Activated B cell treated with CpG ODN at 0.5 μM for 24 hours (primary cell): ENCODE results near the gene PHC1. TPM values are rescaled to one million over a fixed set of nuclear protein-coding genes. Genes with fewer than 3 reads are reported as not detected.

Experiments
- ATAC-seq: fragments of 200-7000 bp; cut with Tn5 transposase; one replicate; pipeline ENCODE4 v1.10.0; 2021; ENCODE audit warnings: low read depth, mild to moderate bottlenecking, moderate library complexity
- CTCF ChIA-PET: fragments of 350-600 bp; sonication (Branson Sonifier 250); formaldehyde crosslinking; loops from one replicate; lab custom pipeline; 2021; ENCODE audit warnings: antibody characterized with exemption; lab: Charles Lee
- POLR2A ChIA-PET: fragments of 350-600 bp; sonication (Branson Sonifier 250); formaldehyde crosslinking; loops from one replicate; lab custom pipeline; 2021; ENCODE audit warnings: antibody characterized with exemption; lab: Charles Lee
- DNase-seq: peaks from one replicate; pipeline ENCODE4 v3.0.0; 2022
- H3K27ac Mint-ChIP-seq: one replicate; pipeline ENCODE4 v1.8.0; 2020; ENCODE audit warnings: mixed read lengths
- H3K27me3 Mint-ChIP-seq: one replicate; pipeline ENCODE4 v1.8.0; 2021; ENCODE audit warnings: mixed read lengths
- H3K36me3 Mint-ChIP-seq: one replicate; pipeline ENCODE4 v1.8.0; 2021; ENCODE audit warnings: low read depth, mixed read lengths
- H3K4me1 Mint-ChIP-seq: one replicate; pipeline ENCODE4 v1.8.0; 2021; ENCODE audit warnings: mixed read lengths
- H3K4me3 Mint-ChIP-seq: one replicate; pipeline ENCODE4 v1.8.0; 2020; ENCODE audit warnings: mild to moderate bottlenecking, mixed read lengths
- H3K9me3 Mint-ChIP-seq: one replicate; pipeline ENCODE4 v1.8.0; 2020; ENCODE audit warnings: mixed read lengths
- intact Hi-C: fragments of 100-400 bp; cut with micrococcal nuclease; formaldehyde crosslinking; loops from one replicate; pipeline ENCODE4 v1.15.1; 2024
- total RNA-seq: library from RNA; stranded (reverse); gene quantifications from 2 replicates; pipeline ENCODE4 v1.2.3, GENCODE V29; 2022
- TF ChIP-seq, protein P1 (sequence below): fragments of 200-600 bp; IDR thresholded peaks from one replicate; pipeline ENCODE4 v1.8.0; 2022; ENCODE audit warnings: antibody characterized with exemption, mild to moderate bottlenecking

Gene PHC1
- total RNA-seq, 1 donor from 2014 or later, result 45.8 TPM

DNA sequence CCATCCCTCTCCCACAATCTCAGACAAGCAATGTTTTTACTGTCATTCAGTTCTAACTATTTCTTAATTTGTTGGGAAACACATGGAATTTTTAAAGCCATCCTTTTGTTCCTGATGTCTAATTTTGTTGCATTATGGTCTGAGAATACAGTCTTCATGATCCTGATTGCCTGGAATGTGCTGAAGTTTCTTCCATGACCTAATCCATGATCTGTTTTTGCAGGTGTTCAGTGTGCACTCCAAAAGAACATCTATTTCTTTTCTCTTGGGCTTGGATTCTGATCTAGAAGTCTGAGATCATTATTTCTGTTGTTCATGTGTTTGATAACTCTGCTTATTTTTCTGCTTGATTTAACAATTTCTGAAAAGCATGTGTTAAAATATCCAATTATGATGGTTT, 43.2 kb upstream of the PHC1 start:
- ChIA-PET POLR2A (no interaction called here), CTCF (no interaction called here)
- DNase-seq (no peak), ATAC-seq (no peak)
- no peak overlapping the region for H3K4me3 Mint-ChIP-seq
- TF ChIP-seq, protein P1, sequence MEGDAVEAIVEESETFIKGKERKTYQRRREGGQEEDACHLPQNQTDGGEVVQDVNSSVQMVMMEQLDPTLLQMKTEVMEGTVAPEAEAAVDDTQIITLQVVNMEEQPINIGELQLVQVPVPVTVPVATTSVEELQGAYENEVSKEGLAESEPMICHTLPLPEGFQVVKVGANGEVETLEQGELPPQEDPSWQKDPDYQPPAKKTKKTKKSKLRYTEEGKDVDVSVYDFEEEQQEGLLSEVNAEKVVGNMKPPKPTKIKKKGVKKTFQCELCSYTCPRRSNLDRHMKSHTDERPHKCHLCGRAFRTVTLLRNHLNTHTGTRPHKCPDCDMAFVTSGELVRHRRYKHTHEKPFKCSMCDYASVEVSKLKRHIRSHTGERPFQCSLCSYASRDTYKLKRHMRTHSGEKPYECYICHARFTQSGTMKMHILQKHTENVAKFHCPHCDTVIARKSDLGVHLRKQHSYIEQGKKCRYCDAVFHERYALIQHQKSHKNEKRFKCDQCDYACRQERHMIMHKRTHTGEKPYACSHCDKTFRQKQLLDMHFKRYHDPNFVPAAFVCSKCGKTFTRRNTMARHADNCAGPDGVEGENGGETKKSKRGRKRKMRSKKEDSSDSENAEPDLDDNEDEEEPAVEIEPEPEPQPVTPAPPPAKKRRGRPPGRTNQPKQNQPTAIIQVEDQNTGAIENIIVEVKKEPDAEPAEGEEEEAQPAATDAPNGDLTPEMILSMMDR, result no peak
- H3K9me3 Mint-ChIP-seq, result no peaks in the 10 kb centered on the region
- no peaks in the 10 kb centered on the region for H3K36me3 Mint-ChIP-seq
- intact Hi-C loops, result no loop called here
- H3K4me1 Mint-ChIP-seq, result no peaks in the 10 kb centered on the region
- H3K27me3 Mint-ChIP-seq, result no peaks in the 10 kb centered on the region
- H3K27ac Mint-ChIP-seq, result no peak overlapping the region

DNA sequence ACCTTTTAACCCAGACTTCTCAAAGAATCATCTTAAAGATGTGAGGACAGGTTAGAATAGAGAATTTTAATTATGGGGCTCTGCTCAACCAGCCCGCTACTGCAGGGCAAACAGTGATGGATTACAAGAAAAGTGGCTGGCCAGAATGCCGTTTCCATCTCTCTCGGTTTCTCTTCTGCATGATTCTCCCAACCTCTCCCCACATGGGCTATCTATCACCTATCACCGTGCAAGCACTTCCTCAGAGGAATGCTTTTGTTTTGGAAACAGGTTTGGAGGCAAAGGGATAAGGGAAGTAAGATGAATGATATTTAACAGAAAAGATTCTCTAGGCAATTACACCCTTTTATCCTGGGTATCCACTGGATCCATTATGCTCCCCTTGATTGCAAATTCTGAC, 37.4 kb upstream of the PHC1 start:
- intact Hi-C loops, result no loop called here
- Mint-ChIP-seq H3K27ac (no peak overlapping the region), H3K9me3 (no peaks in the 10 kb centered on the region), H3K4me3 (no peak overlapping the region), H3K4me1 (no peaks in the 10 kb centered on the region), H3K36me3 (no peaks in the 10 kb centered on the region), H3K27me3 (peaks cover 4% of the 10 kb centered on the region)
- ChIA-PET CTCF (no interaction called here), POLR2A (no interaction called here)
- TF ChIP-seq, protein P1, result no peak
- DNase-seq (no peak), ATAC-seq (no peak)

DNA sequence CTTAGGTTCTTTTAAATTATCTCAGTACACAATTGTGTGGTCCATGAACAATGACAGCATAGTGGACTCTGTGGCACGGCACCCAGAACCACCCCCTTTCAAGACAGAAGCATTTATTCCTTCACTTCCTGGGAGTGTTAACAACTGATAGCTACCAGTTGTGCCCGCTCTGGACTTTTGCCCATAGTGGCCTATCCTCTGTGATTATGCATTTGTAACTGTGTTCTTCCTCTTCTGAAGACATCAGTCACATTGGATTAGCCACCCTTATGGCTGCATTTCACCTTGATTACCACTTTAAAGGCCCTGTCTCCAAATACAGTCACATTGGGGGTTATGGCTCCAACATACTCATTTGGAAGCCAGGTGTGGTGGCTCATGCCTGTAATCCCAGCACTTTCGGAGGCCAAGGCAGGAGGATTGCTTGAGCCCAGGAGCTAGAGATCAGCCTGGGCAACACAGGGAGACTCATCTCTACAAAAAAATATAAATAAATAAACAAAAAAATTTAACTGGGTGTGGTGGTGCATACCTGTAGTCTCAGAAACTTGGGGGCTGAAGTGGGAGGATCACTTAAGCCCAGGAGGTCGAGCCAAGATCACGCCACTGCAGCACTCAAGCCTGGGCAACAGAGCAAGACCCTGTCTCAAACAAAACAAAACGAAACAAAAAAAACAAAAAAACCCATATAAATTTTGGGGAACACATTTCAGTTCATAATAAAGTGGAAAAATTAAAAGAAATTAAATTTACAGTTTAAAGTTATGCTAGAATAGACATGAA, 27.6 kb upstream of the PHC1 start:
- no peak for ATAC-seq
- peaks cover 9% of the 10 kb centered on the region for H3K27me3 Mint-ChIP-seq

DNA sequence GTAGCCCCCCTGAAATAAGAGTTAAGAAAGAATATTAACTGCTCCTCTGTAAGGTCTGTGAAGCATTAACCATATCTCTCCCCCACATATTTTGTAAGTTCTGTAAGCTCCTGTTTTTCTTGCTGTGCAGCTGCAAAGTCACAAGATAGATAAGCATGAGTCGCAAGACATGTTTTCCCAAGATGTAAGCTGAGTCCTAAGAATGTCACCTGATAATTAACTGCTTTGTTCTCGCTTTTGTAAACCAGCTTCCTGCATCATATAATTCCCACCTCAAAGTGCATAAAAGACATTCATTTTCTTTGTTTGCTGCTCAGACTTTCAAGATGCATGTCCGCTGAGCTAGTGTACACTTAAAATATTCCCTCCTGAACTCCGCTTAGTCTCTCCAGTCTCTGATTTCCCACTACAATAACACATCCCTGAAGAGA, 27.0 kb upstream of the PHC1 start:
- intact Hi-C loops, result no loop called here
- DNase-seq (no peak), ATAC-seq (no peak)
- CTCF ChIA-PET, result interaction anchor here (1.0 kb wide), 1 partner anchor 206 kb away, joined by 3 read pairs; no protein-coding TSS in a partner anchor
- Mint-ChIP-seq H3K9me3 (peaks cover 2% of the 10 kb centered on the region), H3K27me3 (peaks cover 9% of the 10 kb centered on the region), H3K36me3 (no peaks in the 10 kb centered on the region), H3K4me3 (no peak overlapping the region), H3K4me1 (peaks cover 5% of the 10 kb centered on the region), H3K27ac (no peak overlapping the region)
- TF ChIP-seq, protein P1, result no peak
- POLR2A ChIA-PET, result no interaction called here

More for the DNA sequence above, 27.6 kb upstream of the PHC1 start:
- Mint-ChIP-seq H3K9me3 (peaks cover 2% of the 10 kb centered on the region), H3K4me1 (peaks cover 5% of the 10 kb centered on the region), H3K4me3 (no peak overlapping the region), H3K27ac (no peak overlapping the region), H3K36me3 (no peaks in the 10 kb centered on the region)
- DNase-seq, result no peak
- ChIA-PET POLR2A (interaction anchor here (0.7 kb wide), 1 partner anchor 11 kb away, joined by 7 read pairs; no protein-coding TSS in a partner anchor), CTCF (interaction anchor here (1.0 kb wide), 1 partner anchor 206 kb away, joined by 3 read pairs; no protein-coding TSS in a partner anchor)
- intact Hi-C loops, result no loop called here
- TF ChIP-seq, protein P1, result no peak
